HCT116 (cell line): Measurements from ENCODE around the gene NUDT8. TPM values are rescaled to one million over a fixed set of nuclear protein-coding genes. Genes with fewer than 3 reads are reported as not detected.
A peak's percentile ranks its signal among the peaks of the same experiment; 100 is the strongest.

Source experiments
- ATAC-seq: fragments of 200-7000 bp; cut with Tn5 transposase; 2 replicates; pipeline ENCODE4 v1.9.1; 2020; ENCODE audit warnings: mild to moderate bottlenecking, moderate library complexity
- BruUV-seq: library from RNA; stranded (reverse); fragments of 400-500 nt; replicated peaks from 2 replicates; lab custom pipeline; 2021; lab: Mats Ljungman, UMichigan
- CTCF ChIA-PET: fragments of 300-600 bp; sonication (Branson Sonifier 250); formaldehyde crosslinking; loops from one replicate; lab custom pipeline; 2021; ENCODE audit warnings: antibody characterized with exemption; lab: Charles Lee
- POLR2A ChIA-PET: fragments of 300-600, 350-600 bp; sonication (Branson Sonifier 250); formaldehyde crosslinking; loops from one replicate; lab custom pipeline; 2021; ENCODE audit warnings: antibody characterized with exemption; lab: Charles Lee
- RAD21 ChIA-PET, 2 experiments: fragments of 300-600 bp; sonication (Branson Sonifier 250); formaldehyde crosslinking; loops; one replicate each; lab custom pipeline; 2023; ENCODE audit warnings: low total read pairs in 2 of 2; ENCODE audit not compliant: uncharacterized antibody in 2 of 2, unreplicated experiment in 2 of 2, low non-redundant PET in 1 of 2; lab: Charles Lee
- DNase-seq: peaks from one replicate; pipeline ENCODE4 v3.0.0-alpha.2; 2010; ENCODE audit warnings: low read depth, low spot score
- H2AFZ ChIP-seq: fragments of 200-600 bp; shearing (Covaris generic), sonication (generic); 2 replicates; pipeline ENCODE4 v1.6.1; 2017; ENCODE audit warnings: low read depth, mixed run types, mixed read lengths, antibody characterized with exemption, low read length; ENCODE audit not compliant: poor library complexity, severe bottlenecking
- H3K27ac ChIP-seq: 2 replicates; pipeline ENCODE4 v1.5.1; 2012; ENCODE audit warnings: low read depth, low read length
- H3K27me3 ChIP-seq: fragments of 200-600 bp; sonication (generic); 2 replicates; pipeline ENCODE4 v1.6.1; 2016; ENCODE audit warnings: mixed run types, low read length, mixed read lengths; ENCODE audit not compliant: insufficient read depth
- H3K36me3 ChIP-seq, 2 experiments: fragments of 200-500 bp in 1 of 2; fragments of 200-600 bp in 1 of 2; sonication (Bioruptor generic) in 1 of 2; sonication (generic) in 1 of 2; 2 replicates each; pipeline versions ENCODE4 v1.5.1 to v1.6.1; 2014 to 2016; ENCODE audit warnings: low read length in 2 of 2, inconsistent platforms in 1 of 2, mixed read lengths in 1 of 2, mixed run types in 1 of 2; ENCODE audit not compliant: insufficient read depth in 2 of 2, control insufficient read depth in 1 of 2
- H3K4me1 ChIP-seq, 2 experiments: fragments of 200-600 bp in 1 of 2; sonication (generic) in 1 of 2; 2 replicates each; pipeline versions ENCODE4 v1.5.1 to v1.6.1; 2012 to 2017; ENCODE audit warnings: low read length in 2 of 2, inconsistent platforms in 1 of 2, mild to moderate bottlenecking in 1 of 2, mixed read lengths in 1 of 2, mixed run types in 1 of 2, moderate library complexity in 1 of 2; ENCODE audit not compliant: insufficient read depth in 2 of 2, control insufficient read depth in 1 of 2
- H3K4me2 ChIP-seq: fragments of 200-600 bp; sonication (generic); 2 replicates; pipeline ENCODE4 v1.6.1; 2017; ENCODE audit warnings: mixed run types, low read length, mixed read lengths
- H3K4me3 ChIP-seq, 2 experiments: fragments of 200-600 bp in 1 of 2; sonication (generic) in 1 of 2; replicated peaks in 1 of 2; 2 replicates each; pipeline ENCODE4 v1.5.1; 2011 to 2016; ENCODE audit warnings: low read length in 2 of 2, control low read depth in 1 of 2, low read depth in 1 of 2, mild to moderate bottlenecking in 1 of 2, mixed read lengths in 1 of 2, mixed run types in 1 of 2
- H3K79me2 ChIP-seq: fragments of 200-600 bp; sonication (generic); 2 replicates; pipeline ENCODE4 v1.6.1; 2017; ENCODE audit warnings: mild to moderate bottlenecking, mixed run types, low read length, moderate library complexity, mixed read lengths; ENCODE audit not compliant: insufficient read depth
- H3K9ac ChIP-seq: fragments of 200-600 bp; sonication (generic); 2 replicates; pipeline ENCODE4 v1.6.1; 2016; ENCODE audit warnings: low read length, mixed read lengths
- H3K9me2 ChIP-seq: fragments of 200-600 bp; sonication (generic), shearing (Covaris generic); 2 replicates; pipeline ENCODE4 v1.6.1; 2017; ENCODE audit warnings: mixed run types, mild to moderate bottlenecking, moderate library complexity; ENCODE audit not compliant: insufficient read depth
- H3K9me3 ChIP-seq, 2 experiments: fragments of 200-500 bp in 1 of 2; fragments of 200-600 bp in 1 of 2; sonication (Bioruptor generic) in 1 of 2; sonication (generic) in 1 of 2; 2 replicates each; pipeline ENCODE4 v1.6.1; 2014 to 2017; ENCODE audit warnings: low read length in 2 of 2, mixed read lengths in 2 of 2, inconsistent platforms in 1 of 2, low read depth in 1 of 2, mild to moderate bottlenecking in 1 of 2, mixed run types in 1 of 2, moderate library complexity in 1 of 2; ENCODE audit not compliant: control insufficient read depth in 1 of 2, insufficient read depth in 1 of 2
- H4K20me1 ChIP-seq: fragments of 200-600 bp; sonication (generic), shearing (Covaris generic); 2 replicates; pipeline ENCODE4 v1.6.1; 2017; ENCODE audit warnings: mixed run types, mild to moderate bottlenecking, moderate library complexity; ENCODE audit not compliant: insufficient read depth
- ATF3 ChIP-seq: IDR thresholded peaks from 2 replicates; pipeline ENCODE4 v1.6.1; 2012
- CBX3 ChIP-seq: IDR thresholded peaks from 2 replicates; pipeline ENCODE4 v1.6.1; 2012; ENCODE audit warnings: low read depth
- CEBPB ChIP-seq: IDR thresholded peaks from 2 replicates; pipeline ENCODE4 v1.6.1; 2012; ENCODE audit warnings: low read depth
- EGR1 ChIP-seq: IDR thresholded peaks from 2 replicates; pipeline ENCODE4 v1.6.1; 2012; ENCODE audit warnings: low read depth
- EZH2phosphoT487 ChIP-seq: fragments of 200-600 bp; IDR thresholded peaks from 2 replicates; pipeline ENCODE4 v1.6.1; 2018; ENCODE audit warnings: antibody characterized with exemption, borderline replicate concordance
- JUND ChIP-seq: IDR thresholded peaks from 2 replicates; pipeline ENCODE4 v1.6.1; 2012
- POLR2A ChIP-seq: IDR thresholded peaks from 2 replicates; pipeline ENCODE4 v1.7.0; 2011; ENCODE audit warnings: borderline replicate concordance; ENCODE audit not compliant: insufficient read depth, insufficient read length; ENCODE audit errors: extremely low read depth
- POLR2AphosphoS5 ChIP-seq: IDR thresholded peaks from 2 replicates; pipeline ENCODE4 v1.6.1; 2011; ENCODE audit warnings: mild to moderate bottlenecking, low read depth, low read length, moderate library complexity
- RAD21 ChIP-seq: IDR thresholded peaks from 2 replicates; pipeline ENCODE4 v1.6.1; 2012; ENCODE audit warnings: low read depth, mild to moderate bottlenecking
- SIN3A ChIP-seq: IDR thresholded peaks from 2 replicates; pipeline ENCODE4 v1.6.1; 2012; ENCODE audit warnings: low read depth
- SP1 ChIP-seq: IDR thresholded peaks from 2 replicates; pipeline ENCODE4 v1.6.1; 2012; ENCODE audit warnings: low read depth
- SRF ChIP-seq: IDR thresholded peaks from 2 replicates; pipeline ENCODE4 v1.6.1; 2012; ENCODE audit warnings: low read depth
- TCF7L2 ChIP-seq: IDR thresholded peaks from 2 replicates; pipeline ENCODE4 v1.7.0; 2011; ENCODE audit warnings: borderline replicate concordance, inconsistent platforms; ENCODE audit not compliant: insufficient read depth, insufficient read length; ENCODE audit errors: extremely low read depth
- YY1 ChIP-seq: IDR thresholded peaks from 2 replicates; pipeline ENCODE4 v1.6.1; 2011; ENCODE audit warnings: low read length, low read depth, moderate library complexity, mild to moderate bottlenecking; ENCODE audit not compliant: insufficient replicate concordance; ENCODE audit errors: extremely low read depth
- intact Hi-C: fragments of 100-400 bp; cut with micrococcal nuclease; formaldehyde crosslinking; loops from 2 replicates; pipeline ENCODE4 v1.10.0; 2022
- total RNA-seq: library from RNA; stranded (reverse); gene quantifications from one replicate; pipeline ENCODE4 v1.2.1, GENCODE V29; 2021; ENCODE audit not compliant: unreplicated experiment
- TF ChIP-seq, protein P1 (sequence below), 3 experiments: fragments of 200-600 bp in 1 of 3; sonication (generic) in 1 of 3; IDR thresholded peaks in 2 of 3; conservative IDR thresholded peaks in 1 of 3; 2 replicates each; pipeline ENCODE4 v1.5.1; 2012 to 2017; ENCODE audit warnings: low read depth in 2 of 3, low read length in 2 of 3, antibody characterized with exemption in 1 of 3, borderline replicate concordance in 1 of 3, control low read depth in 1 of 3, mild to moderate bottlenecking in 1 of 3, mixed read lengths in 1 of 3, mixed run types in 1 of 3, moderate library complexity in 1 of 3; ENCODE audit not compliant: insufficient read depth in 1 of 3
- TF ChIP-seq, protein P2 (sequence below): IDR thresholded peaks from 2 replicates; pipeline ENCODE4 v1.6.1; 2012; ENCODE audit warnings: low read depth

Gene NUDT8
- total RNA-seq, 1 experiment from 2014 or later = 18.7 TPM

GRCh38 chr11:67581469-67581868, 48.3 kb downstream of the NUDT8 start:
- Histone ChIP-seq H3K27ac (peak overlapping the region; percentile 4; the same call in 1 of the 2 replicates), H3K79me2 (peaks cover 33% of the 10 kb centered on the region), H3K9me3 (no peaks in the 10 kb centered on the region), H3K27me3 (no peaks in the 10 kb centered on the region), H3K9me2 (no peaks in the 10 kb centered on the region), H3K4me3 (peak overlapping the region in 1 of 2 experiments; percentile 90; a peak in 3 of 4 replicates), H3K4me1 (peaks cover 41 to 53% of the 10 kb centered on the region in 2 experiments), H4K20me1 (peaks cover 2% of the 10 kb centered on the region; the same call in 1 of the 2 replicates), H3K9ac (peak overlapping the region; percentile 19; the same call in 1 of the 2 replicates), H3K36me3 (peaks cover 2 to 18% of the 10 kb centered on the region in 2 experiments; a peak in 2 of 4 replicates), H3K4me2 (peak overlapping the region; percentile 98), H2AFZ (no peak overlapping the region)
- ChIA-PET POLR2A (interaction anchor here (0.8 kb wide), 1 partner anchor 9 kb away, joined by 3 read pairs; no protein-coding TSS in a partner anchor), CTCF (interaction anchor here (1.1 to 3.2 kb wide), 2 partner anchors 9 to 33 kb away, joined by 3 to 24 read pairs; no protein-coding TSS in a partner anchor), RAD21 (no interaction called here)
- ATAC-seq (no peak), DNase-seq (no peak)
- TF ChIP-seq SP1 (peak; percentile 58; the same call in 1 of the 2 replicates), SRF (no peak)
- no TSS peak for BruUV-seq
- intact Hi-C loops = no loop called here

- no peak overlapping the region for H3K9ac ChIP-seq
- BruUV-seq = no TSS peak
- ATAC-seq = no peak
- H3K9me2 ChIP-seq = no peaks in the 10 kb centered on the region
- ChIA-PET RAD21 (interaction anchor here in 1 of 2 experiments (2.2 kb wide), 1 partner anchor 82 kb away, joined by 5 read pairs; no protein-coding TSS in a partner anchor), CTCF (no interaction called here)
- H2AFZ ChIP-seq = no peak overlapping the region
- H3K4me3 ChIP-seq = no peak overlapping the region
- H3K9me3 ChIP-seq = no peaks in the 10 kb centered on the region
- H4K20me1 ChIP-seq = no peaks in the 10 kb centered on the region
- peaks cover 4% of the 10 kb centered on the region; the same call in 1 of the 2 replicates for H3K79me2 ChIP-seq
- H3K27ac ChIP-seq = no peak overlapping the region
- no peaks in the 10 kb centered on the region for H3K36me3 ChIP-seq
- TF ChIP-seq, protein P1, sequence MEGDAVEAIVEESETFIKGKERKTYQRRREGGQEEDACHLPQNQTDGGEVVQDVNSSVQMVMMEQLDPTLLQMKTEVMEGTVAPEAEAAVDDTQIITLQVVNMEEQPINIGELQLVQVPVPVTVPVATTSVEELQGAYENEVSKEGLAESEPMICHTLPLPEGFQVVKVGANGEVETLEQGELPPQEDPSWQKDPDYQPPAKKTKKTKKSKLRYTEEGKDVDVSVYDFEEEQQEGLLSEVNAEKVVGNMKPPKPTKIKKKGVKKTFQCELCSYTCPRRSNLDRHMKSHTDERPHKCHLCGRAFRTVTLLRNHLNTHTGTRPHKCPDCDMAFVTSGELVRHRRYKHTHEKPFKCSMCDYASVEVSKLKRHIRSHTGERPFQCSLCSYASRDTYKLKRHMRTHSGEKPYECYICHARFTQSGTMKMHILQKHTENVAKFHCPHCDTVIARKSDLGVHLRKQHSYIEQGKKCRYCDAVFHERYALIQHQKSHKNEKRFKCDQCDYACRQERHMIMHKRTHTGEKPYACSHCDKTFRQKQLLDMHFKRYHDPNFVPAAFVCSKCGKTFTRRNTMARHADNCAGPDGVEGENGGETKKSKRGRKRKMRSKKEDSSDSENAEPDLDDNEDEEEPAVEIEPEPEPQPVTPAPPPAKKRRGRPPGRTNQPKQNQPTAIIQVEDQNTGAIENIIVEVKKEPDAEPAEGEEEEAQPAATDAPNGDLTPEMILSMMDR (IDR thresholded peaks at IDR 0.05 in 2 of 3, conservative IDR thresholded peaks at IDR 0.05 in 1 of 3; ENCODE audit: borderline replicate concordance in 1 of 3, insufficient read depth in 1 of 3, low read depth in 2 of 3, low read length in 2 of 3) = no peak
- no peak for TF ChIP-seq EZH2phosphoT487
- no peak for TF ChIP-seq CBX3
- no peak for TF ChIP-seq TCF7L2
- TF ChIP-seq YY1 = no peak
- TF ChIP-seq EGR1 = no peak
- no peak for TF ChIP-seq RAD21
- no peak for TF ChIP-seq SIN3A
- TF ChIP-seq, protein P2, sequence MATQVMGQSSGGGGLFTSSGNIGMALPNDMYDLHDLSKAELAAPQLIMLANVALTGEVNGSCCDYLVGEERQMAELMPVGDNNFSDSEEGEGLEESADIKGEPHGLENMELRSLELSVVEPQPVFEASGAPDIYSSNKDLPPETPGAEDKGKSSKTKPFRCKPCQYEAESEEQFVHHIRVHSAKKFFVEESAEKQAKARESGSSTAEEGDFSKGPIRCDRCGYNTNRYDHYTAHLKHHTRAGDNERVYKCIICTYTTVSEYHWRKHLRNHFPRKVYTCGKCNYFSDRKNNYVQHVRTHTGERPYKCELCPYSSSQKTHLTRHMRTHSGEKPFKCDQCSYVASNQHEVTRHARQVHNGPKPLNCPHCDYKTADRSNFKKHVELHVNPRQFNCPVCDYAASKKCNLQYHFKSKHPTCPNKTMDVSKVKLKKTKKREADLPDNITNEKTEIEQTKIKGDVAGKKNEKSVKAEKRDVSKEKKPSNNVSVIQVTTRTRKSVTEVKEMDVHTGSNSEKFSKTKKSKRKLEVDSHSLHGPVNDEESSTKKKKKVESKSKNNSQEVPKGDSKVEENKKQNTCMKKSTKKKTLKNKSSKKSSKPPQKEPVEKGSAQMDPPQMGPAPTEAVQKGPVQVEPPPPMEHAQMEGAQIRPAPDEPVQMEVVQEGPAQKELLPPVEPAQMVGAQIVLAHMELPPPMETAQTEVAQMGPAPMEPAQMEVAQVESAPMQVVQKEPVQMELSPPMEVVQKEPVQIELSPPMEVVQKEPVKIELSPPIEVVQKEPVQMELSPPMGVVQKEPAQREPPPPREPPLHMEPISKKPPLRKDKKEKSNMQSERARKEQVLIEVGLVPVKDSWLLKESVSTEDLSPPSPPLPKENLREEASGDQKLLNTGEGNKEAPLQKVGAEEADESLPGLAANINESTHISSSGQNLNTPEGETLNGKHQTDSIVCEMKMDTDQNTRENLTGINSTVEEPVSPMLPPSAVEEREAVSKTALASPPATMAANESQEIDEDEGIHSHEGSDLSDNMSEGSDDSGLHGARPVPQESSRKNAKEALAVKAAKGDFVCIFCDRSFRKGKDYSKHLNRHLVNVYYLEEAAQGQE = no peak
- no peak for TF ChIP-seq POLR2A
- no peak for TF ChIP-seq JUND
- no peak for TF ChIP-seq ATF3
- no peak for TF ChIP-seq POLR2AphosphoS5
- TF ChIP-seq CEBPB = no peak
- TF ChIP-seq, all 23 proteins: peak for 0
- POLR2A ChIA-PET = no interaction called here
- intact Hi-C loops = no loop called here
- no peak for DNase-seq
- Histone ChIP-seq H3K4me2 (no peak overlapping the region), H3K4me1 (peaks cover 36 to 40% of the 10 kb centered on the region in 2 experiments), H3K27me3 (no peaks in the 10 kb centered on the region)
These were observed 51.8 kb downstream of the NUDT8 start for GRCh38 chr11:67577951-67578350.
